Upper lobe of left lung (tissue), 6 donors: ENCODE results near the gene SEMA4D. TPM values are rescaled to one million over a fixed set of nuclear protein-coding genes. Genes with fewer than 3 reads are reported as not detected.
A peak's percentile ranks its signal among the peaks of the same experiment; 100 is the strongest.

Source experiments
- ATAC-seq, 2 donors: fragments of 200-7000 bp; cut with Tn5 transposase; one replicate each; pipeline ENCODE4 v1.9.1; 2022; ENCODE audit warnings: mild to moderate bottlenecking in 2 of 2, moderate library complexity in 2 of 2; ENCODE audit not compliant: low FRiP score in 2 of 2
- DNase-seq, 2 donors: peaks; one replicate each; pipeline ENCODE4 v3.0.0-alpha.2; 2019 to 2020
- H3K27ac ChIP-seq, 4 donors: fragments of 200-600 bp; sonication (generic); one replicate each; pipeline ENCODE4 v1.5.1; 2016 to 2019
- H3K27me3 ChIP-seq, 4 donors: fragments of 200-600 bp; sonication (generic); one replicate each; pipeline ENCODE4 v1.5.1; 2017 to 2019
- H3K36me3 ChIP-seq, 4 donors: fragments of 200-600 bp; sonication (generic); one replicate each; pipeline ENCODE4 v1.5.1; 2016 to 2019
- H3K4me1 ChIP-seq, 4 donors: fragments of 200-600 bp; sonication (generic); one replicate each; pipeline ENCODE4 v1.5.1; 2018 to 2019
- H3K4me3 ChIP-seq, 4 donors: fragments of 200-600 bp; sonication (generic); one replicate each; pipeline ENCODE4 v1.5.1; 2017 to 2019; ENCODE audit warnings: mild to moderate bottlenecking in 2 of 4, moderate library complexity in 1 of 4
- H3K9me3 ChIP-seq, 4 donors: fragments of 200-600 bp; sonication (generic); one replicate each; pipeline ENCODE4 v1.5.1; 2018 to 2019
- EP300 ChIP-seq, 4 donors: sonication (generic); formaldehyde crosslinking; IDR thresholded peaks; one replicate each; pipeline ENCODE4 v1.5.1; 2017; ENCODE audit warnings: antibody characterized with exemption in 4 of 4, control low read depth in 2 of 4
- POLR2A ChIP-seq, 4 donors: fragments of 450-650 bp; IDR thresholded peaks; one replicate each; pipeline ENCODE4 v1.5.1; 2016 to 2017; ENCODE audit warnings: antibody characterized with exemption in 4 of 4, mild to moderate bottlenecking in 2 of 4
- POLR2AphosphoS5 ChIP-seq, 2 donors: sonication (generic); formaldehyde crosslinking; IDR thresholded peaks; one replicate each; pipeline ENCODE4 v1.5.1; 2017; ENCODE audit warnings: antibody characterized with exemption in 2 of 2
- WGBS, 2 donors: methylation state at CpG; one replicate each; pipeline ENCODE4 v1.1.5; 2017 to 2018; 5-methylcytosine and 5-hydroxymethylcytosine counted together
- total RNA-seq, 6 donors: library from RNA; depleted of rRNA in 4 of 6; stranded (reverse); fragments of >200 nt in 4 of 6; gene quantifications; one replicate each; pipeline versions ENCODE4 v1.1.0 to v1.2.1, GENCODE V29; 2016 to 2021
- TF ChIP-seq, protein P1 (sequence below), 6 experiments: fragments of 450-650 bp in 4 of 6; fragments of 200-600 bp in 2 of 6; sonication (generic) in 2 of 6; IDR thresholded peaks; one replicate each; pipeline ENCODE4 v1.5.1; 2016 to 2019; ENCODE audit warnings: antibody characterized with exemption in 6 of 6
- donor health status: DM: no; HTN: no; CAD: no; lungs with moderate emphysema.
- donor health status: DM: no; HTN: yes; CAD: no; lungs with severe emphysema.

The SEMA4D gene
- total RNA-seq, 6 donors from 2014 or later, result 24.6 to 61.3 (median 41.8) TPM

GRCh38 chr9:89377411-89377810 lies 120.5 kb downstream of the SEMA4D start:
- Histone ChIP-seq H3K36me3 (peaks cover 2 to 23% (median 10%) of the 10 kb centered on the region in 4 donors), H3K4me1 (peaks cover 0 to 18% (median 8%) of the 10 kb centered on the region in 4 donors), H3K27me3 (no peaks in the 10 kb centered on the region), H3K9me3 (no peaks in the 10 kb centered on the region), H3K4me3 (no peak overlapping the region), H3K27ac (no peak overlapping the region)
- TF ChIP-seq EP300 (IDR thresholded peaks at IDR 0.05) (no peak), POLR2AphosphoS5 (IDR thresholded peaks at IDR 0.05) (no peak), POLR2A (IDR thresholded peaks at IDR 0.05) (no peak)
- TF ChIP-seq, protein P1, sequence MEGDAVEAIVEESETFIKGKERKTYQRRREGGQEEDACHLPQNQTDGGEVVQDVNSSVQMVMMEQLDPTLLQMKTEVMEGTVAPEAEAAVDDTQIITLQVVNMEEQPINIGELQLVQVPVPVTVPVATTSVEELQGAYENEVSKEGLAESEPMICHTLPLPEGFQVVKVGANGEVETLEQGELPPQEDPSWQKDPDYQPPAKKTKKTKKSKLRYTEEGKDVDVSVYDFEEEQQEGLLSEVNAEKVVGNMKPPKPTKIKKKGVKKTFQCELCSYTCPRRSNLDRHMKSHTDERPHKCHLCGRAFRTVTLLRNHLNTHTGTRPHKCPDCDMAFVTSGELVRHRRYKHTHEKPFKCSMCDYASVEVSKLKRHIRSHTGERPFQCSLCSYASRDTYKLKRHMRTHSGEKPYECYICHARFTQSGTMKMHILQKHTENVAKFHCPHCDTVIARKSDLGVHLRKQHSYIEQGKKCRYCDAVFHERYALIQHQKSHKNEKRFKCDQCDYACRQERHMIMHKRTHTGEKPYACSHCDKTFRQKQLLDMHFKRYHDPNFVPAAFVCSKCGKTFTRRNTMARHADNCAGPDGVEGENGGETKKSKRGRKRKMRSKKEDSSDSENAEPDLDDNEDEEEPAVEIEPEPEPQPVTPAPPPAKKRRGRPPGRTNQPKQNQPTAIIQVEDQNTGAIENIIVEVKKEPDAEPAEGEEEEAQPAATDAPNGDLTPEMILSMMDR (IDR thresholded peaks at IDR 0.05), result no peak
- WGBS, 2 donors, result 85 to 88% methylated on average over 12 of the region's 12 CpGs
- DNase-seq (no peak), ATAC-seq (no peak)

DNA sequence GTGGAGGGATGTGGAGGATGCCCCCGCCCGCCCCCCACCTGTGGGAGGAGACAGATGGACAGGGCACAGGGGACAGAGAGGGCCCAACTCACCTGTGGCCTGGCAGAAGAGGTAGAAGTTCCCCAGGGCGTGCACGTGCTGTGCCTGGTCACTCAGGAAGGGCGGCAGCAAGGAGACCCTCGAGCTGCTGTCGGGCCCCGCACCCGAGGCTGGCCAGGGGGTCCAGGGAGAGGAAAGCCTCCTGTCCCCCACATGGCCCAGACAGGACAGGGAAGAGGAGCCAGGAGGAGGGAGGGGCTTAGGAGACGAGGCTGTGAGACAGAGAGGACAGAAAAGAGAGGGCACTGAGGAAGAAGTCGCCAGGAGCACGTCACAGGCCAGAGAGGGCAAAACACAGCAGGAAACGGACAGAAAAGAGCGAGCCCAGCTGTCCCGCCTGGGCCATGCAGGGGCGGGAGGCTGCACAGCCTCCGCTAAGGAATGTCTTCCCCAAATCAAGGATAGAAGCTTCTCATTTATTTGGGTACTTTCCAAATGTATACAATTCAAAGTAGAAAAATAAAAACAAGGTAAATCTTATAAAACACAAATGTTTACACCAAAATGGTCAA lies 121.1 kb downstream of the SEMA4D start:
- H3K9me3 ChIP-seq, result no peaks in the 10 kb centered on the region
- DNase-seq (no peak), ATAC-seq (no peak)
- no peaks in the 10 kb centered on the region for H3K27me3 ChIP-seq
- 89 to 90% methylated on average over 17 of the region's 17 CpGs for WGBS, 2 donors
- peaks cover 0 to 18% (median 8%) of the 10 kb centered on the region in 4 donors for H3K4me1 ChIP-seq
- H3K36me3 ChIP-seq, result peaks cover 2 to 17% (median 10%) of the 10 kb centered on the region in 4 donors
- no peak overlapping the region for H3K27ac ChIP-seq
- TF ChIP-seq EP300 (IDR thresholded peaks at IDR 0.05) (no peak), POLR2A (IDR thresholded peaks at IDR 0.05) (no peak), POLR2AphosphoS5 (IDR thresholded peaks at IDR 0.05) (no peak)
- TF ChIP-seq, protein P1 (IDR thresholded peaks at IDR 0.05), result no peak
- no peak overlapping the region for H3K4me3 ChIP-seq

DNA sequence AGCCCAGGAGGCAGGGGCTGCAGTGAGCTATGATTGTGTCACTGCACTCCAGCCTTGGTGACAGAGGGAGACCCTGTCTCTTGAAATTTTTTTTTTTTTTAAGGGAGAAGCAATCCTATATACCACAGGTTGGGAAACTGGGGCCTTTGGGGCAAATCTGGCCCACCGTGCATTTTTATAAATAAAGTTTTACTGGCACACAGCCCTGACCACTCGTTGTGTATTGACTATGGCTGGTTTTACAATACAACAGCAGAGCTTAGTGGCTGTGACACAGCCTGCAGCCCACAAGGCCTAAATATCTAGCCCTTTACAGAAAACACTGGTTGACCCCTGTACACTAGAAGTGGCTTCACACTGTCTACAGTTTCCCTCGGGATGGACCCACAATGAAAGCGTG lies 121.6 kb downstream of the SEMA4D start:
- Histone ChIP-seq H3K9me3 (no peaks in the 10 kb centered on the region), H3K27me3 (no peaks in the 10 kb centered on the region), H3K36me3 (peaks cover 2 to 17% (median 10%) of the 10 kb centered on the region in 4 donors), H3K4me1 (peaks cover 0 to 16% (median 6%) of the 10 kb centered on the region in 4 donors), H3K27ac (no peak overlapping the region), H3K4me3 (no peak overlapping the region)
- 92 to 93% methylated on average over 4 of the region's 4 CpGs for WGBS, 2 donors
- no peak for TF ChIP-seq EP300 (IDR thresholded peaks at IDR 0.05)
- TF ChIP-seq POLR2AphosphoS5 (IDR thresholded peaks at IDR 0.05), result no peak
- TF ChIP-seq, protein P1 (IDR thresholded peaks at IDR 0.05), result no peak
- no peak for TF ChIP-seq POLR2A (IDR thresholded peaks at IDR 0.05)
- DNase-seq, result no peak
- ATAC-seq, result no peak

GRCh38 chr9:89375191-89375760 lies 122.6 kb downstream of the SEMA4D start:
- no peaks in the 10 kb centered on the region for H3K9me3 ChIP-seq
- H3K4me1 ChIP-seq, result peaks cover 0 to 10% (median 5%) of the 10 kb centered on the region in 4 donors
- H3K27ac ChIP-seq, result peak overlapping the region in 1 of 4 donors; percentile 0
- H3K36me3 ChIP-seq, result peaks cover 2 to 17% (median 10%) of the 10 kb centered on the region in 4 donors
- H3K27me3 ChIP-seq, result no peaks in the 10 kb centered on the region
- no peak for DNase-seq
- TF ChIP-seq EP300 (IDR thresholded peaks at IDR 0.05), result no peak
- TF ChIP-seq POLR2A (IDR thresholded peaks at IDR 0.05), result no peak
- TF ChIP-seq, protein P1 (IDR thresholded peaks at IDR 0.05), result no peak
- no peak for TF ChIP-seq POLR2AphosphoS5 (IDR thresholded peaks at IDR 0.05)
- WGBS, 2 donors, result 38 to 40% methylated on average over 4 to 7 of the region's 8 CpGs
- ATAC-seq, result no peak
- no peak overlapping the region for H3K4me3 ChIP-seq
